Mesendoderm (in vitro differentiated cells): Measurements from ENCODE around the gene EEF1AKMT3.

Experiments used
- DNase-seq: peaks from one replicate; pipeline ENCODE4 v3.0.0; 2013
- H2AK5ac ChIP-seq: 2 replicates; pipeline ENCODE4 v1.6.1; 2013; ENCODE audit warnings: low read length, inconsistent platforms
- H2BK120ac ChIP-seq: 2 replicates; pipeline ENCODE4 v1.6.1; 2013; ENCODE audit warnings: low read depth, mild to moderate bottlenecking, low read length, moderate library complexity, mixed read lengths
- H2BK15ac ChIP-seq: replicated peaks from 2 replicates; pipeline ENCODE4 v1.6.1; 2013; ENCODE audit warnings: low read depth, mild to moderate bottlenecking, moderate library complexity
- H2BK5ac ChIP-seq: 2 replicates; pipeline ENCODE4 v1.6.1; 2013; ENCODE audit warnings: low read length, inconsistent platforms
- H3K18ac ChIP-seq: 2 replicates; pipeline ENCODE4 v1.6.1; 2013; ENCODE audit warnings: mild to moderate bottlenecking, low read length, mixed read lengths
- H3K23ac ChIP-seq: one replicate; pipeline ENCODE4 v1.6.1; 2013; ENCODE audit warnings: low read length
- H3K27ac ChIP-seq: 2 replicates; pipeline ENCODE4 v1.5.1; 2013; ENCODE audit warnings: low read depth, mild to moderate bottlenecking, inconsistent platforms, low read length, moderate library complexity
- H3K27me3 ChIP-seq: 2 replicates; pipeline ENCODE4 v1.6.1; 2013; ENCODE audit warnings: low read length, control low read depth, mild to moderate bottlenecking, inconsistent platforms; ENCODE audit not compliant: insufficient read depth, poor library complexity
- H3K36me3 ChIP-seq: 2 replicates; pipeline ENCODE4 v1.6.1; 2013; ENCODE audit warnings: low read length, inconsistent platforms; ENCODE audit not compliant: control insufficient read depth, insufficient read depth
- H3K4ac ChIP-seq: one replicate; pipeline ENCODE4 v1.6.1; 2013; ENCODE audit warnings: low read depth, mild to moderate bottlenecking, low read length, moderate library complexity
- H3K4me1 ChIP-seq: 2 replicates; pipeline ENCODE4 v1.6.1; 2013; ENCODE audit warnings: low read depth, low read length, inconsistent platforms; ENCODE audit not compliant: control insufficient read depth
- H3K4me2 ChIP-seq: 2 replicates; pipeline ENCODE4 v1.6.1; 2013; ENCODE audit warnings: low read length
- H3K4me3 ChIP-seq: 2 replicates; pipeline ENCODE4 v1.5.1; 2013; ENCODE audit warnings: mild to moderate bottlenecking, low read length
- H3K56ac ChIP-seq: one replicate; pipeline ENCODE4 v1.6.1; 2013; ENCODE audit warnings: low read length
- H3K79me1 ChIP-seq: 2 replicates; pipeline ENCODE4 v1.6.1; 2013; ENCODE audit warnings: low read length, inconsistent platforms
- H3K79me2 ChIP-seq: 2 replicates; pipeline ENCODE4 v1.6.1; 2013; ENCODE audit warnings: mild to moderate bottlenecking, low read length; ENCODE audit not compliant: control insufficient read depth, insufficient read depth
- H3K9ac ChIP-seq: 2 replicates; pipeline ENCODE4 v1.6.1; 2013; ENCODE audit warnings: low read length, inconsistent platforms
- H4K5ac ChIP-seq: one replicate; pipeline ENCODE4 v1.6.1; 2013; ENCODE audit warnings: low read length
- H4K8ac ChIP-seq: one replicate; pipeline ENCODE4 v1.6.1; 2013; ENCODE audit warnings: low read depth, mild to moderate bottlenecking, control low read depth, low read length, moderate library complexity
- WGBS: extraction: QIAGEN DNeasy Blood & Tissue Kit; methylation state at CpG from one replicate; pipeline ENCODE4 v1.1.7; 2013; ENCODE audit warnings: low lambda C conversion rate, missing lambda C conversion rate; ENCODE audit not compliant: insufficient coverage; ENCODE audit errors: extremely low coverage; 5-methylcytosine and 5-hydroxymethylcytosine counted together

Gene EEF1AKMT3

GRCh38 chr12:57746025-57746424 is 26.4 kb upstream of the EEF1AKMT3 start:
- no peaks in the 10 kb centered on the region for H3K27me3 ChIP-seq
- H4K8ac ChIP-seq, result no peak overlapping the region
- H3K4me2 ChIP-seq, result no peak overlapping the region
- peaks cover 8% of the 10 kb centered on the region for H3K79me2 ChIP-seq
- WGBS, result no CpG with 5 or more reads among the region's 3 CpGs
- no peak overlapping the region for H2BK5ac ChIP-seq
- DNase-seq, result no peak
- H4K5ac ChIP-seq, result no peak overlapping the region
- H3K4ac ChIP-seq, result no peak overlapping the region
- H3K27ac ChIP-seq, result no peak overlapping the region
- H3K79me1 ChIP-seq, result peaks cover 8% of the 10 kb centered on the region
- H2BK120ac ChIP-seq, result no peak overlapping the region
- no peak overlapping the region for H2AK5ac ChIP-seq
- H3K23ac ChIP-seq, result no peak overlapping the region
- no peak overlapping the region for H3K56ac ChIP-seq
- peaks cover 5% of the 10 kb centered on the region for H3K36me3 ChIP-seq
- no peak overlapping the region for H3K18ac ChIP-seq
- H3K9ac ChIP-seq, result no peak overlapping the region
- H3K4me1 ChIP-seq, result peaks cover 4% of the 10 kb centered on the region
- no peak overlapping the region for H2BK15ac ChIP-seq
- H3K4me3 ChIP-seq, result no peak overlapping the region

DNA sequence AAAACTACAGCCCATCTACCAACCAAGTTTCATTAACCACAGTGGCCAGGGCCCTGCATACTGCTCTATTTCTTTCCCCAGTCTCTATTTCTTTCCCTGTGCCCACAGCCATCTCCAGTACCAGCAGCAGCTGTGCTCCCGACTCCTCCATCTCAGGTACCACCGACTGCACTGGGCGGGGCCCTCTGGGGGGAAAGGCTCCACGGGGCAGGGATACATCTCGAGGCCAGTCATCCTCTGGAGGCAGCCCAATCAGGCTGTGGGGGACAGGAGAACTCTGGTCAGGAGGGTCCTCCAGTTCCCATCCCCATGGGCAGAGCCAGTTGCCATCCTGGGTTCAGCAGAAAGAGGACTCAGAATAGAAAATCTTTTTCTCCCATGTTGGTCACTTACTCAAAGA is 23.4 kb upstream of the EEF1AKMT3 start:
- Histone ChIP-seq H3K79me2 (peaks cover 18% of the 10 kb centered on the region), H3K56ac (no peak overlapping the region), H3K4me1 (peaks cover 9% of the 10 kb centered on the region), H2AK5ac (no peak overlapping the region), H3K18ac (no peak overlapping the region), H3K23ac (no peak overlapping the region), H2BK15ac (no peak overlapping the region), H4K8ac (no peak overlapping the region), H3K4me3 (no peak overlapping the region), H2BK120ac (no peak overlapping the region), H3K4ac (no peak overlapping the region), H3K27me3 (peaks cover 3% of the 10 kb centered on the region), H3K79me1 (peaks cover 10% of the 10 kb centered on the region), H4K5ac (no peak overlapping the region), H3K27ac (no peak overlapping the region), H3K4me2 (no peak overlapping the region), H3K9ac (no peak overlapping the region), H3K36me3 (peaks cover 5% of the 10 kb centered on the region), H2BK5ac (no peak overlapping the region)
- no CpG with 5 or more reads among the region's 5 CpGs for WGBS
- DNase-seq, result no peak

GRCh38 chr12:57750561-57751431 is 21.6 kb upstream of the EEF1AKMT3 start:
- no peak overlapping the region for H2AK5ac ChIP-seq
- peaks cover 10% of the 10 kb centered on the region for H3K79me1 ChIP-seq
- H3K36me3 ChIP-seq, result peaks cover 5% of the 10 kb centered on the region
- H2BK15ac ChIP-seq, result no peak overlapping the region
- H3K23ac ChIP-seq, result no peak overlapping the region
- peaks cover 18% of the 10 kb centered on the region for H3K79me2 ChIP-seq
- no peak overlapping the region for H4K8ac ChIP-seq
- H3K4me1 ChIP-seq, result peaks cover 9% of the 10 kb centered on the region
- WGBS, result no CpG with 5 or more reads among the region's 15 CpGs
- peak overlapping the region; percentile 90 for H3K56ac ChIP-seq
- H3K4me3 ChIP-seq, result peak overlapping the region; percentile 94
- peaks cover 8% of the 10 kb centered on the region for H3K27me3 ChIP-seq
- H2BK120ac ChIP-seq, result no peak overlapping the region
- no peak for DNase-seq
- H3K27ac ChIP-seq, result no peak overlapping the region
- H2BK5ac ChIP-seq, result no peak overlapping the region
- H3K18ac ChIP-seq, result no peak overlapping the region
- H4K5ac ChIP-seq, result peak overlapping the region; percentile 12
- H3K9ac ChIP-seq, result peak overlapping the region; percentile 96
- no peak overlapping the region for H3K4ac ChIP-seq
- H3K4me2 ChIP-seq, result peak overlapping the region; percentile 90

DNA sequence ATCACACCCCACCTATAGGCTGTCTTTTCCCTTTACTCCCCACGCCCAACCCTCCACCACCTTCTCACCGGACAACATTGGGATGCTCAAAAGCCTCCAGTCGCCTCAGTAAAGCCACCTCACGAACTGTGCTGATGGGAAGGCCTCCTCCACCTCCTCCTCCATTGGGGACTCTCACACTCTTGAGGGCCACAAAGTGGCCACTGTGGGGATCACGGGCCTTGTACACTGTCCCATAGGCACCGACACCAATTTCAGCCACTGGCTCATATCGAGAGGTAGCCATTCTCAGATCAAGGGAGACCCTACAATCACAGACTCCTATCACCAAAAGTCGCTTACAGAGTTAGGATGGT is 21.0 kb upstream of the EEF1AKMT3 start:
- Histone ChIP-seq H3K36me3 (peaks cover 5% of the 10 kb centered on the region), H4K8ac (no peak overlapping the region), H3K27ac (no peak overlapping the region), H2AK5ac (peak overlapping the region; percentile 53), H3K9ac (peak overlapping the region; percentile 96), H3K4ac (peak overlapping the region; percentile 79), H3K27me3 (peaks cover 14% of the 10 kb centered on the region), H3K79me1 (peaks cover 10% of the 10 kb centered on the region), H4K5ac (no peak overlapping the region), H3K4me2 (peak overlapping the region; percentile 90), H3K56ac (peak overlapping the region; percentile 90), H3K23ac (no peak overlapping the region), H3K18ac (peak overlapping the region; percentile 51), H2BK5ac (no peak overlapping the region), H3K4me1 (peaks cover 9% of the 10 kb centered on the region), H3K4me3 (peak overlapping the region; percentile 94), H2BK120ac (no peak overlapping the region), H2BK15ac (no peak overlapping the region), H3K79me2 (peaks cover 18% of the 10 kb centered on the region)
- DNase-seq, result no peak
- no CpG with 5 or more reads among the region's 8 CpGs for WGBS

DNA sequence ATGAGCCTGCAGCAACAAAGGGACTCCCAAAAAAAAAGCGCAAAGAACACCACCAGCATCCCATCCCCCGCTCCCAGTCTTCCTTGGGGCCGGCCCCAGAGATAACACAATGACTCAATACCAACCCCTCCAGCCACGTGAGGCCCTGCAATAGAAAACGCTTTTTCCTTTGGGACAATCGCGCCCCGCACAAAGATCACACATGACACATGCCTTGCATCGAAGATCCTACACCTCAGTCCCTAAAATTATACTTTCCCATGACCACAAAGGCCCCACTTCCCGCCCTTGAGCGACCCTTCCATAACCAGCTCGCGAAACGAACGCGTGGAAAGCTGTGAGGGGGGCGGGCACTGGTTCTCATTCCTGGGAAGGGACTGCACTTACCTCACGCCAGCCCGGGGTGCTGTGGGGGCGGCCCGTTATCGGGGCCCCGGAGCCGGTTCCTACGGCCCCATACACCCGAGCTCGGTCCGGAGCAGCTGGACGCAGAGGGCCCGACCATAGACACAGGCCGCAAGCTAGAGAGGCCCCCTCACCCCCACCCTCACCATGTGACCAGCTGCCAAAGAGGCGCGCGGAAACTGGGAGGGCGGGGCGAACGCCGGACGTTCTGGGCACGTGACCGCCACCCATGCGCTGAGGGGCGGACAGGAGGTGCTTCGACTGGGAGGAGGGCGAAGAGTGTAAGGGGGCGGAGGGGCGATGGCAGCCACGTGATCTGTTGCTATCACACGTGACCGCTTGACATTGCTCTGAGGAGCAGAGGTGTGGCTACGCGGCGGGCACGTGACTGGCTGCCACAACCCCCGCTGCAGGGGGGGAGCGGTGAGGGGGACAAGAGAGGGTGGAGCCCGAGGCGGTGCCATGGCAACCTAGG is 20.4 kb upstream of the EEF1AKMT3 start, which contains the start of gene CDK4:
CDK4 (minus strand) TSS at position 523 of the 880 bp plus-strand sequence. CDS start 593 bp downstream, outside the sequence.
- peaks cover 18% of the 10 kb centered on the region for H3K79me2 ChIP-seq
- no peak within 1 kb of the TSS for H2BK120ac ChIP-seq
- peak within 1 kb of the TSS; percentile 96 for H3K9ac ChIP-seq
- peaks cover 3% of the 10 kb centered on the region for H3K36me3 ChIP-seq
- H2BK5ac ChIP-seq, result peak within 1 kb of the TSS; percentile 37
- H3K79me1 ChIP-seq, result peaks cover 10% of the 10 kb centered on the region
- no peak within 1 kb of the TSS for H3K27ac ChIP-seq
- no peak within 1 kb of the TSS for H4K5ac ChIP-seq
- peak within 1 kb of the TSS; percentile 56 for H3K23ac ChIP-seq
- H3K27me3 ChIP-seq, result peaks cover 16% of the 10 kb centered on the region
- H3K4me1 ChIP-seq, result peaks cover 9% of the 10 kb centered on the region
- DNase-seq, result peak; percentile 100
- peak within 1 kb of the TSS; percentile 51 for H3K18ac ChIP-seq
- peak within 1 kb of the TSS; percentile 90 for H3K4me2 ChIP-seq
- WGBS, result no CpG with 5 or more reads among the region's 58 CpGs
- H3K4me3 ChIP-seq, result peak within 1 kb of the TSS; percentile 94
- H2BK15ac ChIP-seq, result no peak within 1 kb of the TSS
- H3K56ac ChIP-seq, result peak within 1 kb of the TSS; percentile 90
- H2AK5ac ChIP-seq, result peak within 1 kb of the TSS; percentile 53
- H4K8ac ChIP-seq, result no peak within 1 kb of the TSS
- H3K4ac ChIP-seq, result peak within 1 kb of the TSS; percentile 79
